GM12872 (cell line): ENCODE measurements around the gene CNOT11.

ENCODE experiments used
- TF ChIP-seq, protein P1 (sequence below): IDR thresholded peaks from 3 replicates; pipeline ENCODE4 v1.5.1; 2011; ENCODE audit warnings: low read depth, mild to moderate bottlenecking, low read length, moderate library complexity; ENCODE audit not compliant: insufficient read depth

The CNOT11 gene

GRCh38 chr2:101307950-101308431, 55.3 kb downstream of the CNOT11 start:
- TF ChIP-seq, protein P1, sequence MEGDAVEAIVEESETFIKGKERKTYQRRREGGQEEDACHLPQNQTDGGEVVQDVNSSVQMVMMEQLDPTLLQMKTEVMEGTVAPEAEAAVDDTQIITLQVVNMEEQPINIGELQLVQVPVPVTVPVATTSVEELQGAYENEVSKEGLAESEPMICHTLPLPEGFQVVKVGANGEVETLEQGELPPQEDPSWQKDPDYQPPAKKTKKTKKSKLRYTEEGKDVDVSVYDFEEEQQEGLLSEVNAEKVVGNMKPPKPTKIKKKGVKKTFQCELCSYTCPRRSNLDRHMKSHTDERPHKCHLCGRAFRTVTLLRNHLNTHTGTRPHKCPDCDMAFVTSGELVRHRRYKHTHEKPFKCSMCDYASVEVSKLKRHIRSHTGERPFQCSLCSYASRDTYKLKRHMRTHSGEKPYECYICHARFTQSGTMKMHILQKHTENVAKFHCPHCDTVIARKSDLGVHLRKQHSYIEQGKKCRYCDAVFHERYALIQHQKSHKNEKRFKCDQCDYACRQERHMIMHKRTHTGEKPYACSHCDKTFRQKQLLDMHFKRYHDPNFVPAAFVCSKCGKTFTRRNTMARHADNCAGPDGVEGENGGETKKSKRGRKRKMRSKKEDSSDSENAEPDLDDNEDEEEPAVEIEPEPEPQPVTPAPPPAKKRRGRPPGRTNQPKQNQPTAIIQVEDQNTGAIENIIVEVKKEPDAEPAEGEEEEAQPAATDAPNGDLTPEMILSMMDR = no peak

DNA sequence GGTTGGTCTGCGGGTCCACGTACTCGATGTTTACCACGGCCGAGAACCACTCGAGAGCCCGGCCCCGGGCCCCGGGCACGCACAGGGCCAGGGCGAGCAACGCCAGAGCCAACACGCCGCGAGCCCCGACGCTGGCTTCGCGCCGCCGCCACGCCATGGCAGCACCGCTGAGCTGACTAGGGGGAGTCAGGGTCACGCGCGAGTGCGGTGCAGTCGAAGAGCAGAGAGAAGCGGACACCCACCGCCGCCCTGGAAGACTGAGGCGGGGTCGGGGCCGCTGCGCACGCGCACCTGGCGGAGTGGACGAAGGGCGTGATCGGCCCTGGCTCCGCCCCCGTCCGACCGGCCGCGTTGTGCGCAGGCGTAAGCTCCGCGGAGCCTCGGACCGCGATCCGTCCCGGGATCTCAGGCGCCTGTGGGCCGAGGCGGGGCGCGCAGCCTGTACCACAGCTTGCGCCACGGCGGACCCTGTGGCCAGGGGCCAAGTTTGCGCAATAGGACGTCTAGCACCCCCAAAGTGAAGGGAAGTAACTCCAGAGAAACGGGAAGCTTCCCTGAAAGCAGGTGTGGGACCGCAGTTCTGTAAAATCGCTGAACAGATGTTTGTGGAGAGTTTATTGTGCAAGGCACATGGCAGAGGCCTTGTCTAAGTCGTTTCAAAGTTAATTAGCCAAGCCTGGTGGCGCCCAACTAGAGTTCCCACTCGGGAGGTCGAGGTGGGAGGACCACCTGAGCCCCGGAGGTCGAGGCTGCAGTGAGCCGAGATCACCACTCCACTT, 55.9 kb downstream of the CNOT11 start, which contains the start of gene RNF149:
RNF149 (minus strand) TSS at position 270 of the 779 bp plus-strand sequence; CDS start at position 157, 113 bp downstream.
- TF ChIP-seq, protein P1 = no peak

- TF ChIP-seq, protein P1 = no peak
Observed at GRCh38 chr2:101310090-101310833, 57.6 kb downstream of the CNOT11 start.

- TF ChIP-seq, protein P1 = no peak
Observed at GRCh38 chr2:101310834-101311695, 58.4 kb downstream of the CNOT11 start.

DNA sequence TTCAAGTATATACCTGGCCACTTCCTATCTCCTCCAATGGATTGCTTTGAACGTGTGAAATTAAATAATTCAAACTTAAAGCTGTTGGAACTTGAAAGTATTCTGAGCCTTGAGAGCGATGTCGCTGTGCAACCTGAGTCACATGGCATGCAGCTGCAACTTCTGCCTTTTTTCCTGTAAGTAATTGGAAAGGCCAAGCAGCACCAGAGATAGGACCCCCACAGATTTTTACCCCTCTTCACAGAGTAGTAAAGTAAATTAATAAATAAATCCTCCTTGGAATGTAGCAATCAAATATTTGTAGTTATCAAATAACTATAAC, 59.0 kb downstream of the CNOT11 start:
- TF ChIP-seq, protein P1 = no peak
